IMR-90 (cell line): ENCODE results near the gene HOXC13. TPM values are rescaled to one million over a fixed set of nuclear protein-coding genes. Genes with fewer than 3 reads are reported as not detected.

ENCODE experiments used
- ATAC-seq: fragments of 200-7000 bp; cut with Tn5 transposase; 2 replicates; pipeline ENCODE4 v1.9.1; 2020; ENCODE audit warnings: low read depth, mild to moderate bottlenecking, moderate library complexity
- BruUV-seq: library from RNA; stranded (reverse); fragments of 400-500 nt; replicated peaks from 2 replicates; lab custom pipeline; 2021; lab: Mats Ljungman, UMichigan
- CTCF ChIA-PET: fragments of 300-600 bp; formaldehyde crosslinking; extraction: SDS; loops from one replicate; lab custom pipeline; 2021; ENCODE audit warnings: antibody characterized with exemption; lab: Yijun Ruan, JAX
- POLR2A ChIA-PET: fragments of 300-600 bp; sonication (Branson Sonifier 250); formaldehyde crosslinking; loops from one replicate; lab custom pipeline; 2022; ENCODE audit warnings: antibody characterized with exemption; ENCODE audit not compliant: unreplicated experiment; lab: Charles Lee
- DNase-seq: peaks from one replicate; pipeline ENCODE4 v3.0.0; 2013
- H2AFZ ChIP-seq: replicated peaks from 2 replicates; pipeline ENCODE3; 2013; ENCODE audit warnings: low read length, mild to moderate bottlenecking; ENCODE audit not compliant: poor library complexity
- H2AK5ac ChIP-seq: 2 replicates; pipeline ENCODE4 v1.6.1; 2013; ENCODE audit warnings: low read depth, low read length, inconsistent platforms
- H2AK9ac ChIP-seq: replicated peaks from 2 replicates; pipeline ENCODE3; 2013; ENCODE audit warnings: mild to moderate bottlenecking, low read depth, low read length, moderate library complexity; ENCODE audit not compliant: poor library complexity
- H2BK120ac ChIP-seq: 2 replicates; pipeline ENCODE4 v1.6.1; 2013; ENCODE audit warnings: low read depth, low read length, inconsistent platforms
- H2BK15ac ChIP-seq: 3 replicates; pipeline ENCODE4 v1.6.1; 2013; ENCODE audit warnings: low read depth, low read length, inconsistent platforms
- H2BK20ac ChIP-seq: 2 replicates; pipeline ENCODE4 v1.6.1; 2013; ENCODE audit warnings: low read depth, mild to moderate bottlenecking, inconsistent platforms, low read length, moderate library complexity
- H2BK5ac ChIP-seq: 2 replicates; pipeline ENCODE4 v1.6.1; 2013; ENCODE audit warnings: mild to moderate bottlenecking, low read depth, low read length, inconsistent platforms; ENCODE audit not compliant: poor library complexity, severe bottlenecking
- H3K14ac ChIP-seq: replicated peaks from 2 replicates; pipeline ENCODE4 v1.6.1; 2013; ENCODE audit warnings: low read depth, low read length, inconsistent platforms
- H3K18ac ChIP-seq: 2 replicates; pipeline ENCODE4 v1.6.1; 2013; ENCODE audit warnings: low read depth, low read length, control low read depth
- H3K23ac ChIP-seq: 2 replicates; pipeline ENCODE4 v1.6.1; 2013; ENCODE audit warnings: low read depth, low read length, inconsistent platforms
- H3K27ac ChIP-seq: 2 replicates; pipeline ENCODE4 v1.5.1; 2013; ENCODE audit warnings: mild to moderate bottlenecking, control low read depth, low read length; ENCODE audit not compliant: insufficient read depth
- H3K27me3 ChIP-seq: 2 replicates; pipeline ENCODE4 v1.6.1; 2013; ENCODE audit warnings: low read length; ENCODE audit not compliant: control insufficient read depth, insufficient read depth
- H3K36me3 ChIP-seq: 2 replicates; pipeline ENCODE4 v1.6.1; 2013; ENCODE audit warnings: low read length, mixed read lengths; ENCODE audit not compliant: control insufficient read depth, insufficient read depth
- H3K4ac ChIP-seq: 2 replicates; pipeline ENCODE4 v1.6.1; 2013; ENCODE audit warnings: low read depth, low read length, inconsistent platforms
- H3K4me1 ChIP-seq: 2 replicates; pipeline ENCODE4 v1.6.1; 2013; ENCODE audit warnings: low read length, mixed read lengths; ENCODE audit not compliant: control insufficient read depth, insufficient read depth
- H3K4me2 ChIP-seq: 2 replicates; pipeline ENCODE4 v1.6.1; 2013; ENCODE audit warnings: low read depth, mild to moderate bottlenecking, control low read depth, low read length, moderate library complexity
- H3K4me3 ChIP-seq: 2 replicates; pipeline ENCODE4 v1.5.1; 2013; ENCODE audit warnings: low read depth, mild to moderate bottlenecking, control low read depth, low read length, moderate library complexity; ENCODE audit not compliant: insufficient read depth
- H3K56ac ChIP-seq: 2 replicates; pipeline ENCODE4 v1.6.1; 2013; ENCODE audit warnings: low read length, inconsistent platforms; ENCODE audit not compliant: insufficient read depth; ENCODE audit errors: extremely low read depth
- H3K79me1 ChIP-seq, 2 experiments: 2 replicates each; pipeline ENCODE4 v1.6.1; 2013; ENCODE audit warnings: low read length in 2 of 2, inconsistent platforms in 1 of 2, low read depth in 1 of 2
- H3K9ac ChIP-seq: 2 replicates; pipeline ENCODE4 v1.6.1; 2013; ENCODE audit warnings: low read depth, low read length, control low read depth
- H3K9me1 ChIP-seq: 2 replicates; pipeline ENCODE4 v1.6.1; 2013; ENCODE audit warnings: low read length, inconsistent platforms; ENCODE audit not compliant: insufficient read depth
- H3K9me3 ChIP-seq: 2 replicates; pipeline ENCODE4 v1.6.1; 2013; ENCODE audit warnings: low read length; ENCODE audit not compliant: control insufficient read depth, insufficient read depth
- H4K20me1 ChIP-seq: 2 replicates; pipeline ENCODE4 v1.6.1; 2013; ENCODE audit warnings: low read length, inconsistent platforms; ENCODE audit not compliant: insufficient read depth
- H4K5ac ChIP-seq: 2 replicates; pipeline ENCODE4 v1.6.1; 2013; ENCODE audit warnings: mild to moderate bottlenecking, low read depth, low read length, control low read depth
- H4K8ac ChIP-seq, 2 experiments: 2 replicates each; pipeline ENCODE4 v1.6.1; 2013; ENCODE audit warnings: low read depth in 2 of 2, low read length in 2 of 2, control low read depth in 1 of 2, inconsistent platforms in 1 of 2
- H4K91ac ChIP-seq: 2 replicates; pipeline ENCODE4 v1.6.1; 2013; ENCODE audit warnings: low read depth, low read length, inconsistent platforms; ENCODE audit not compliant: insufficient read depth
- CEBPB ChIP-seq: IDR thresholded peaks from 2 replicates; pipeline ENCODE4 v1.6.1; 2012; ENCODE audit warnings: low read depth, low read length, improper control_type of control experiment
- CHD1 ChIP-seq: IDR thresholded peaks from 2 replicates; pipeline ENCODE4 v1.6.1; 2012; ENCODE audit warnings: low read depth, low read length, improper control_type of control experiment
- FOS ChIP-seq: fragments of 150-350 bp; IDR thresholded peaks from 2 replicates; pipeline ENCODE4 v1.6.1; 2016; ENCODE audit warnings: low read depth, low read length
- MAFK ChIP-seq: IDR thresholded peaks from 2 replicates; pipeline ENCODE4 v1.6.1; 2012; ENCODE audit warnings: low read depth, low read length, improper control_type of control experiment
- RCOR1 ChIP-seq: IDR thresholded peaks from 2 replicates; pipeline ENCODE4 v1.6.1; 2012; ENCODE audit warnings: mild to moderate bottlenecking, low read length, improper control_type of control experiment; ENCODE audit not compliant: insufficient replicate concordance
- WGBS, 2 experiments: methylation state at CpG; one replicate each; pipeline versions ENCODE4 v1.1.5 to v1.1.7; 2013; ENCODE audit warnings: missing lambda C conversion rate in 2 of 2; ENCODE audit not compliant: insufficient read length in 1 of 2; ENCODE audit errors: extremely low coverage in 2 of 2; 5-methylcytosine and 5-hydroxymethylcytosine counted together
- dilution Hi-C: fragments of 300-500 bp; cut with HindIII; formaldehyde crosslinking; loops from one replicate; pipeline ENCODE4 v1.14.3; 2018; ENCODE audit warnings: low sequenced_read_pairs; ENCODE audit not compliant: unreplicated experiment
- in situ Hi-C: fragments of 300-500 bp; cut with MboI; formaldehyde crosslinking; loops from 3 replicates; pipeline ENCODE4 v1.14.3; 2019; ENCODE audit warnings: low sequenced_read_pairs, inconsistent platforms, mixed read lengths
- intact Hi-C: fragments of 100-400 bp; cut with micrococcal nuclease; formaldehyde crosslinking; loops from 2 replicates; pipeline ENCODE4 v1.10.0; 2022
- polyA plus RNA-seq, 3 experiments: library from polyadenylated mRNA; depleted of rRNA; stranded (reverse); fragments of >200 nt; gene quantifications; 2 replicates each; pipeline ENCODE4 v1.2.3, GENCODE V29; 2012; ENCODE audit warnings: low replicate concordance in 1 of 3
- total RNA-seq: library from RNA; depleted of rRNA; stranded (reverse); fragments of >200 nt; gene quantifications from 2 replicates; pipeline ENCODE4 v1.2.3, GENCODE V29; 2012

The HOXC13 gene
- total and polyA plus RNA-seq, 2 of the 4 experiments (the other 2 are of a cell fraction), result not detected

DNA sequence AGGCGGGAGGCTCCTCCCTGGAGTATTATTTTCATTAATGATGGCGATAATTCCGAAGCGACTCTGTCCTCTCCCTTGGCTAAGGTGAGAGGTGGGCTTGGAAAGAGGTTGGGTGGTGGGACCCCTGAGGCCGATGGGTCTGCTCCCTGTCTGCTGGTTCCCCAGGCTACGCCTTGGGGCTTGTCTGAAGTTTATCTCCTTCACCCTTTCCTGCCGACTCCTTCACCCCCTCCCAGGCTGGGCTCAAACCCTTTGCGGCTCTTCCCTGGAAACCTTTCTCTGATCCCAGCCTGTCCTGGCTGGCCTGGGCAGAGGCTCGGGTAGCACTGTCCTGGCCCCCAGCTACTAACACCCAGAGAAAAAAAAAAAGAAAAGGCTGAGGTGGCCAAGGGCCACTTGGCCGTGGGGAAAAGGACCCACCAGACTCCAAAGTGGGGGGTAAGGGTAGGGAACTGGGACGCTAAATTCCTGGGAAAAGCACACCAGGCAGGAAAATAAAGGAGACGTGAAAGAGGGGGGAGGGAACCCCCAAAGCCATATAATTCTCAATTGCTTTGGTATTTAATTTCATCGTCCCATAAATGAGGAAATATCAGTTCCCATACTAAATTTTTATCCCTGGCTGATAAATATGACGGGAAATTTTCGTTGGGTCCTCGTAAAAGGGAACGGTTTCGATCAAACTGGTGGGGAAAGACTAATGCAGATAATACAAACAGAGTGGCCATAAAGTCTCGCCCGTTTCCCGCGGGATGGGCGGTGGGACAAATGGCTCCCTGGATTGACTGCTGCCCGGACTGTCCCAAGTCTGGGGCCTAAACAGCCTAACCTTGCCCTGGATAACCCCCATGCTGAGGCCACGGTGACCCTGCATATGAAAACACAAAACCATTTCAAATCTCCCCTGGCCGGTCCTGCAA, 44.3 kb downstream of the HOXC13 start:
- Histone ChIP-seq H4K91ac (no peak overlapping the region), H3K27ac (no peak overlapping the region), H4K20me1 (no peaks in the 10 kb centered on the region), H3K14ac (no peak overlapping the region), H3K4me1 (no peaks in the 10 kb centered on the region), H3K9me1 (no peaks in the 10 kb centered on the region), H2BK5ac (no peak overlapping the region), H2BK20ac (no peak overlapping the region), H2BK120ac (no peak overlapping the region), H3K4me2 (no peak overlapping the region), H3K9ac (no peak overlapping the region), H2AFZ (no peak overlapping the region), H3K27me3 (peaks cover 94% of the 10 kb centered on the region), H2BK15ac (no peak overlapping the region), H2AK9ac (no peak overlapping the region), H3K23ac (no peak overlapping the region), H4K5ac (no peak overlapping the region), H3K9me3 (peaks cover 6% of the 10 kb centered on the region), H3K18ac (no peak overlapping the region), H3K4me3 (no peak overlapping the region), H3K36me3 (no peaks in the 10 kb centered on the region), H2AK5ac (no peak overlapping the region), H4K8ac (no peak overlapping the region), H3K56ac (no peak overlapping the region), H3K4ac (no peak overlapping the region), H3K79me1 (no peaks in the 10 kb centered on the region)
- ATAC-seq (no peak), DNase-seq (no peak)
- dilution Hi-C loops, result no loop called here
- ChIA-PET CTCF (no interaction called here), POLR2A (no interaction called here)
- intact Hi-C loops, result no loop called here
- WGBS, 2 experiments, result 0% methylated on average over 3 of the region's 26 CpGs; no CpG with 5 or more reads in 1 of the 2 experiments
- TF ChIP-seq RCOR1, result no peak
- no peak for TF ChIP-seq CHD1
- no peak for TF ChIP-seq MAFK
- TF ChIP-seq CEBPB, result no peak
- no peak for TF ChIP-seq FOS
- in situ Hi-C loops, result no loop called here
- no TSS peak for BruUV-seq
